Transverse colon (tissue), 4 donors: Measurements from ENCODE around the gene NEK11. TPM values are rescaled to one million over a fixed set of nuclear protein-coding genes. Genes with fewer than 3 reads are reported as not detected.

ENCODE experiments used
- DNase-seq: peaks from one replicate; pipeline ENCODE4 v3.0.0-alpha.2; 2019
- H3K27ac ChIP-seq, 4 donors: fragments of 200-600 bp; sonication (generic); 2 replicates each; pipeline ENCODE4 v1.5.1; 2016 to 2018; ENCODE audit warnings: inconsistent platforms in 4 of 4
- H3K27me3 ChIP-seq: fragments of 200-600 bp; sonication (generic); 2 replicates; pipeline ENCODE4 v1.5.1; 2017; ENCODE audit warnings: inconsistent platforms
- H3K36me3 ChIP-seq, 4 donors: fragments of 200-600 bp; sonication (generic); 2 replicates each; pipeline ENCODE4 v1.5.1; 2017 to 2019; ENCODE audit warnings: inconsistent platforms in 4 of 4
- H3K4me1 ChIP-seq, 4 donors: fragments of 200-600 bp; sonication (generic); 2 replicates each; pipeline ENCODE4 v1.5.1; 2017 to 2020; ENCODE audit warnings: inconsistent platforms in 4 of 4
- H3K4me3 ChIP-seq, 4 donors: fragments of 200-600 bp; sonication (generic); 1 replicate in 1 of 4; 2 replicates in 3 of 4; pipeline versions ENCODE4 v1.5.1 to v1.6.1; 2017 to 2019; ENCODE audit warnings: inconsistent platforms in 4 of 4
- H3K9me3 ChIP-seq, 2 donors: fragments of 200-600 bp; sonication (generic); 2 replicates each; pipeline ENCODE4 v1.5.1; 2017 to 2019; ENCODE audit warnings: inconsistent platforms in 2 of 2
- CTCF ChIP-seq, 5 experiments: fragments of 200-600 bp in 3 of 5; fragments of 450-650 bp in 2 of 5; sonication (generic) in 3 of 5; IDR thresholded peaks; 1 replicate in 2 of 5; 2 replicates in 3 of 5; pipeline ENCODE4 v1.5.1; 2016 to 2017; ENCODE audit warnings: antibody characterized with exemption in 5 of 5, inconsistent platforms in 3 of 5, mild to moderate bottlenecking in 2 of 5, moderate library complexity in 1 of 5
- EP300 ChIP-seq: sonication (generic); formaldehyde crosslinking; IDR thresholded peaks from one replicate; pipeline ENCODE4 v1.6.1; 2017; ENCODE audit warnings: antibody characterized with exemption, low read depth
- POLR2A ChIP-seq: fragments of 450-650 bp; IDR thresholded peaks from one replicate; pipeline ENCODE4 v1.6.1; 2016; ENCODE audit warnings: antibody characterized with exemption, mild to moderate bottlenecking, moderate library complexity
- POLR2AphosphoS5 ChIP-seq, 3 donors: sonication (generic); formaldehyde crosslinking; IDR thresholded peaks; one replicate each; pipeline ENCODE4 v1.6.1; 2016; ENCODE audit warnings: antibody characterized with exemption in 3 of 3
- WGBS, 2 donors: methylation state at CpG; one replicate each; pipeline ENCODE4 v1.1.5; 2018; ENCODE audit warnings: low coverage in 1 of 2; 5-methylcytosine and 5-hydroxymethylcytosine counted together
- in situ Hi-C, 4 donors: fragments of 200-750 bp; cut with MboI; loops; one replicate each; pipeline versions ENCODE4 v1.15.0 to v1.15.1; 2017; ENCODE audit warnings: low sequenced_read_pairs in 3 of 4, low pct_ligation_motif_present in 1 of 4, low pct_unique_long_range_greater_than_20kb in 1 of 4
- intact Hi-C: fragments of 100-400 bp; cut with DNase I; formaldehyde crosslinking; loops from one replicate; pipeline ENCODE4 v1.15.1; 2023; ENCODE audit warnings: low total_unique reads
- total RNA-seq, 4 donors: library from RNA; depleted of rRNA; stranded (reverse); fragments of >200 nt; gene quantifications; one replicate each; pipeline ENCODE4 v1.1.0, GENCODE V29; 2016

NEK11 gene
- total RNA-seq, 4 donors from 2014 or later: 4.6 to 12.3 (median 8.5) TPM

- in situ Hi-C loops (no loop called here), intact Hi-C loops (no loop called here)
- Histone ChIP-seq H3K4me1 (no peaks in the 10 kb centered on the region), H3K27me3 (no peaks in the 10 kb centered on the region), H3K27ac (no peak overlapping the region), H3K36me3 (no peaks in the 10 kb centered on the region), H3K4me3 (no peak overlapping the region), H3K9me3 (no peaks in the 10 kb centered on the region)
- TF ChIP-seq POLR2A (no peak), POLR2AphosphoS5 (IDR thresholded peaks at IDR 0.05) (no peak), CTCF (IDR thresholded peaks at IDR 0.05) (no peak), EP300 (no peak)
- DNase-seq: no peak
- 95 to 100% methylated on average over 1 to 4 of the region's 4 CpGs for WGBS, 2 donors
These were observed 323.3 kb downstream of the NEK11 start for GRCh38 chr3:131349946-131350347.

GRCh38 chr3:131350506-131350905 lies 323.8 kb downstream of the NEK11 start:
- WGBS, 2 donors: 96% methylated on average over 1 of the region's 1 CpG; no CpG with 5 or more reads in 1 of the 2 donors
- Histone ChIP-seq H3K4me1 (no peaks in the 10 kb centered on the region), H3K27me3 (no peaks in the 10 kb centered on the region), H3K27ac (no peak overlapping the region), H3K4me3 (no peak overlapping the region), H3K36me3 (no peaks in the 10 kb centered on the region), H3K9me3 (no peaks in the 10 kb centered on the region)
- DNase-seq: no peak
- intact Hi-C loops: no loop called here
- in situ Hi-C loops: no loop called here
- TF ChIP-seq POLR2A (no peak), EP300 (no peak), POLR2AphosphoS5 (IDR thresholded peaks at IDR 0.05) (no peak), CTCF (IDR thresholded peaks at IDR 0.05) (no peak)

- no peaks in the 10 kb centered on the region for H3K4me1 ChIP-seq
- no peaks in the 10 kb centered on the region for H3K36me3 ChIP-seq
- no peaks in the 10 kb centered on the region for H3K27me3 ChIP-seq
- TF ChIP-seq POLR2A (no peak), EP300 (no peak), CTCF (IDR thresholded peaks at IDR 0.05) (no peak), POLR2AphosphoS5 (IDR thresholded peaks at IDR 0.05) (no peak)
- H3K27ac ChIP-seq: no peak overlapping the region
- intact Hi-C loops (no loop called here), in situ Hi-C loops (no loop called here)
- no peak for DNase-seq
- no peak overlapping the region for H3K4me3 ChIP-seq
- H3K9me3 ChIP-seq: no peaks in the 10 kb centered on the region
- 63 to 71% methylated on average over 2 of the region's 2 CpGs for WGBS, 2 donors
These were observed 326.6 kb downstream of the NEK11 start for GRCh38 chr3:131353016-131353877.

- no peak overlapping the region for H3K27ac ChIP-seq
- no peak for DNase-seq
- in situ Hi-C loops: no loop called here
These were observed 327.3 kb downstream of the NEK11 start for GRCh38 chr3:131353986-131354385.

More at GRCh38 chr3:131353986-131354385, 327.3 kb downstream of the NEK11 start:
- intact Hi-C loops: no loop called here
- no peak for TF ChIP-seq CTCF (IDR thresholded peaks at IDR 0.05)
- no peak for TF ChIP-seq EP300
- no peak for TF ChIP-seq POLR2AphosphoS5 (IDR thresholded peaks at IDR 0.05)
- no peak for TF ChIP-seq POLR2A
- H3K27me3 ChIP-seq: no peaks in the 10 kb centered on the region
- WGBS, 2 donors: 42 to 53% methylated on average over 2 of the region's 2 CpGs
- no peak overlapping the region for H3K4me3 ChIP-seq
- H3K9me3 ChIP-seq: no peaks in the 10 kb centered on the region
- no peaks in the 10 kb centered on the region for H3K36me3 ChIP-seq
- no peaks in the 10 kb centered on the region for H3K4me1 ChIP-seq
